DMS79 treated with DMSO at 0.1 percent for 48 hours (cell line): ENCODE measurements around the gene B4GALT5.
A peak's percentile ranks its signal among the peaks of the same experiment; 100 is the strongest.
"Not testable (repeated sequence)": the region's sequence is repeated elsewhere in the genome, so short reads cannot be mapped to it uniquely, and the experiment has no call there.

Experiments
- DNase-seq: peaks from one replicate; lab custom pipeline; 2025; lab: John Stamatoyannopoulos, UW

B4GALT5 gene

GRCh38 chr20:49737260-49737659, 23.6 kb upstream of the B4GALT5 start:
- no peak for DNase-seq

- no peak for DNase-seq
Observed at GRCh38 chr20:49729780-49730179, 16.1 kb upstream of the B4GALT5 start.

GRCh38 chr20:49727894-49728885, 14.5 kb upstream of the B4GALT5 start:
- no peak for DNase-seq

GRCh38 chr20:49727478-49727877, 13.8 kb upstream of the B4GALT5 start:
- no peak for DNase-seq

- DNase-seq, result no peak
Observed at GRCh38 chr20:49725694-49726093, 12.0 kb upstream of the B4GALT5 start.

GRCh38 chr20:49725224-49725606, 11.5 kb upstream of the B4GALT5 start:
- not testable (repeated sequence) for DNase-seq

- DNase-seq, result no peak
Observed at GRCh38 chr20:49724408-49725223, 10.9 kb upstream of the B4GALT5 start.

GRCh38 chr20:49723758-49724157, 10.1 kb upstream of the B4GALT5 start:
- DNase-seq, result not testable (repeated sequence)

GRCh38 chr20:49721326-49721725, 7.6 kb upstream of the B4GALT5 start:
- not testable (repeated sequence) for DNase-seq

GRCh38 chr20:49715466-49715865, 1.8 kb upstream of the B4GALT5 start:
- DNase-seq, result no peak

GRCh38 chr20:49712996-49713752, 504 bp downstream of the B4GALT5 start:
- peak; percentile 45 for DNase-seq

GRCh38 chr20:49712646-49712995, 1.1 kb downstream of the B4GALT5 start:
- DNase-seq, result no peak

GRCh38 chr20:49712118-49712517, 1.6 kb downstream of the B4GALT5 start:
- DNase-seq, result no peak

GRCh38 chr20:49711667-49711987, 2.1 kb downstream of the B4GALT5 start:
- no peak for DNase-seq

- no peak for DNase-seq
Observed at GRCh38 chr20:49710971-49711666, 2.6 kb downstream of the B4GALT5 start.

GRCh38 chr20:49707118-49707517, 6.6 kb downstream of the B4GALT5 start:
- no peak for DNase-seq

- no peak for DNase-seq
Observed at GRCh38 chr20:49706630-49707091, 7.0 kb downstream of the B4GALT5 start.

GRCh38 chr20:49705893-49706292, 7.8 kb downstream of the B4GALT5 start:
- DNase-seq, result not testable (repeated sequence)

GRCh38 chr20:49705358-49705757, 8.3 kb downstream of the B4GALT5 start:
- DNase-seq, result no peak

GRCh38 chr20:49704932-49705336, 8.7 kb downstream of the B4GALT5 start:
- no peak for DNase-seq

GRCh38 chr20:49701916-49702315, 11.8 kb downstream of the B4GALT5 start:
- no peak for DNase-seq
